ENCODE measurements around the gene DICER1. TPM values are rescaled to one million over a fixed set of nuclear protein-coding genes. Genes with fewer than 3 reads are reported as not detected.
A peak's percentile ranks its signal among the peaks of the same experiment; 100 is the strongest.

Gene DICER1
- total and polyA plus RNA-seq, 9 of the 15 experiments (the other 6 are each of a cell fraction or from before 2014, with no cell fraction given), result 2.5 to 23.2 (median 12.4) TPM

GRCh38 chr14:95185033-95185766 lies 27.9 kb upstream of the DICER1 start (continued):
- no peak for TF ChIP-seq ZNF407 (IDR thresholded peaks at IDR 0.05; ENCODE audit: low read depth)
- TF ChIP-seq GABPB1 (CRISPR knock-in tag; IDR thresholded peaks at IDR 0.05), result no peak
- TF ChIP-seq TEAD4 (IDR thresholded peaks at IDR 0.05; ENCODE audit: low read length), result peak; percentile 25; the same call in 1 of the 2 replicates
- no peak for TF ChIP-seq TEAD4 (CRISPR knock-in tag; IDR thresholded peaks at IDR 0.05; ENCODE audit: borderline replicate concordance)
- no peak for TF ChIP-seq ARID4B (CRISPR knock-in tag; IDR thresholded peaks at IDR 0.05)
- no peak for TF ChIP-seq MAX (CRISPR knock-in tag; IDR thresholded peaks at IDR 0.05)
- no peak for TF ChIP-seq XRCC5 (IDR thresholded peaks at IDR 0.05; ENCODE audit: low read depth, low read length)
- no peak for TF ChIP-seq HDAC8 (tag; IDR thresholded peaks at IDR 0.05)
- TF ChIP-seq TAF9B (IDR thresholded peaks at IDR 0.05; ENCODE audit: partially characterized antibody), result peak; percentile 52
- TF ChIP-seq CCNT2 (IDR thresholded peaks at IDR 0.05; ENCODE audit: borderline replicate concordance, extremely low read depth, insufficient read length, low read depth, low read length), result no peak
- no peak for TF ChIP-seq KLF1 (tag; IDR thresholded peaks at IDR 0.05)
- peak in 1 of 2 experiments; percentile 24; a peak in 1 of 4 replicates for TF ChIP-seq TBL1XR1 (IDR thresholded peaks at IDR 0.05; ENCODE audit: low read length in 2 of 2)
- TF ChIP-seq DACH1 (IDR thresholded peaks at IDR 0.05; ENCODE audit: partially characterized antibody), result peak; percentile 13
- TF ChIP-seq ETV1 (tag; conservative IDR thresholded peaks at IDR 0.05; ENCODE audit: low read depth), result peak; percentile 81
- TF ChIP-seq HMG20A (CRISPR knock-in tag; conservative IDR thresholded peaks at IDR 0.05), result no peak

All from K562 (cell line).